Gastrocnemius medialis (tissue), 4 donors: ENCODE results near the gene RPS27L. TPM values are rescaled to one million over a fixed set of nuclear protein-coding genes. Genes with fewer than 3 reads are reported as not detected.
A peak's percentile ranks its signal among the peaks of the same experiment; 100 is the strongest.

Experiments
- ATAC-seq, 2 donors: fragments of 150-250 bp; one replicate each; pipeline ENCODE4 v1.9.1; 2016
- DNase-seq, 2 donors: peaks; one replicate each; pipeline ENCODE4 v3.0.0-alpha.2; 2019
- H3K27ac ChIP-seq, 4 donors: fragments of 200-600 bp; sonication (generic); 1 replicate in 1 of 4; 2 replicates in 3 of 4; pipeline ENCODE4 v1.5.1; 2016 to 2018; ENCODE audit warnings: mild to moderate bottlenecking in 2 of 4, moderate library complexity in 1 of 4
- H3K27me3 ChIP-seq, 3 donors: fragments of 200-600 bp; sonication (generic) in 2 of 3; 1 replicate in 1 of 3; 2 replicates in 2 of 3; pipeline versions ENCODE4 v1.5.1 to v1.6.0; 2016 to 2019; ENCODE audit warnings: mild to moderate bottlenecking in 1 of 3, moderate library complexity in 1 of 3
- H3K36me3 ChIP-seq, 2 donors: fragments of 200-600 bp; sonication (generic) in 1 of 2; one replicate each; pipeline ENCODE4 v1.5.1; 2017 to 2018
- H3K4me1 ChIP-seq, 2 donors: fragments of 200-600 bp; sonication (generic) in 1 of 2; one replicate each; pipeline ENCODE4 v1.5.1; 2016 to 2017; ENCODE audit warnings: mild to moderate bottlenecking in 2 of 2
- H3K4me3 ChIP-seq, 4 donors: fragments of 200-600 bp; sonication (generic) in 3 of 4; 1 replicate in 1 of 4; 2 replicates in 3 of 4; pipeline ENCODE4 v1.5.1; 2016 to 2019; ENCODE audit warnings: mild to moderate bottlenecking in 2 of 4
- H3K9me3 ChIP-seq, 3 donors: fragments of 200-600 bp; sonication (generic) in 2 of 3; 1 replicate in 1 of 3; 2 replicates in 2 of 3; pipeline ENCODE4 v1.5.1; 2016 to 2019
- POLR2A ChIP-seq, 2 donors: fragments of 450-650 bp; IDR thresholded peaks; one replicate each; pipeline ENCODE4 v1.6.1; 2017; ENCODE audit warnings: antibody characterized with exemption in 2 of 2, mild to moderate bottlenecking in 2 of 2, moderate library complexity in 2 of 2
- in situ Hi-C, 4 donors: fragments of 200-750 bp; cut with MboI; loops; one replicate each; pipeline versions ENCODE4 v1.15.0 to v1.8.0; 2017; ENCODE audit warnings: low sequenced_read_pairs in 4 of 4
- intact Hi-C: fragments of 100-400 bp; cut with DNase I; formaldehyde crosslinking; loops from one replicate; pipeline ENCODE4 v1.15.1; 2023; ENCODE audit warnings: low total_unique reads
- total RNA-seq, 4 donors: library from RNA; depleted of rRNA; stranded (reverse); fragments of >200 nt; gene quantifications; one replicate each; pipeline versions ENCODE4 v1.1.0 to v1.2.3, GENCODE V29; 2016
- TF ChIP-seq, protein P1 (sequence below), 5 experiments: fragments of 450-650 bp in 3 of 5; fragments of 200-600 bp in 2 of 5; sonication (generic) in 2 of 5; IDR thresholded peaks in 4 of 5; conservative IDR thresholded peaks in 1 of 5; 1 replicate in 4 of 5; 2 replicates in 1 of 5; pipeline ENCODE4 v1.5.1; 2016 to 2019; ENCODE audit warnings: antibody characterized with exemption in 5 of 5, mild to moderate bottlenecking in 3 of 5, moderate library complexity in 3 of 5

The RPS27L gene
- total RNA-seq, 4 donors from 2014 or later = 53.0 to 145 (median 78.0) TPM

DNA sequence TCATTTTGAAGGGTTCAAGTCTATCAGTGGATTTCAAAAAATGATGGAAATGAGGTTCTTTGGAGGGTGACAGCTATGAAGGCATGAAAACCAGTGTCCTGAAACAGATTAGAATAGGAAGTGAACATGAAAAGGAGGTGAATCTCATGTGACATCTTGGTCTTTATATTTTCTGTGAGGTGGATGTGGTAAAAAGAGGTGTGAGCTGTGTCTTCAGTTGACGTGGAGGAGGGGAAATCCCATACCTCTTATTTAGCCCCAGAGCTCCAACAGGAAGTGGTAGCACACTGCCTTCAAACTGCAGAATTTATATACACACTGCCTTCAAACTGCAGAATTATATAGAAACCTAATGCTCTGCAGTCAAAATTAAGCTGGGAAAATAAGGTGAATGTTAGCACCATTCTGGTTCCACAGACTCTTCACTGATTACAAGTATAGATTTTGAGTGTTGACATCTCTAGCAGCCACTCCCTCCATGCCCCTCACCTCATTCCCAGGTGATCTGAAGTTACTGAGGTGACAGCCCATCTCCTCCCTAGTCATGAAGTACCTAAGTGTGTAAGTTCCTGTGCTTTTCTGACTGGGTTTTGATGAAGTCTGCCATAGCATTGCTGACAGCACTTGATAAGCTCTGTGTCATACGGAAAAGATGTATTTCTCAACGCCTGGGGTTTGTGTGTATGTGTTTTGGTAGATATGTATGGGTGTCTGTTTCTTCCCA, 34.8 kb upstream of the RPS27L start:
- no peak for TF ChIP-seq POLR2A (IDR thresholded peaks at IDR 0.05)
- TF ChIP-seq, protein P1, sequence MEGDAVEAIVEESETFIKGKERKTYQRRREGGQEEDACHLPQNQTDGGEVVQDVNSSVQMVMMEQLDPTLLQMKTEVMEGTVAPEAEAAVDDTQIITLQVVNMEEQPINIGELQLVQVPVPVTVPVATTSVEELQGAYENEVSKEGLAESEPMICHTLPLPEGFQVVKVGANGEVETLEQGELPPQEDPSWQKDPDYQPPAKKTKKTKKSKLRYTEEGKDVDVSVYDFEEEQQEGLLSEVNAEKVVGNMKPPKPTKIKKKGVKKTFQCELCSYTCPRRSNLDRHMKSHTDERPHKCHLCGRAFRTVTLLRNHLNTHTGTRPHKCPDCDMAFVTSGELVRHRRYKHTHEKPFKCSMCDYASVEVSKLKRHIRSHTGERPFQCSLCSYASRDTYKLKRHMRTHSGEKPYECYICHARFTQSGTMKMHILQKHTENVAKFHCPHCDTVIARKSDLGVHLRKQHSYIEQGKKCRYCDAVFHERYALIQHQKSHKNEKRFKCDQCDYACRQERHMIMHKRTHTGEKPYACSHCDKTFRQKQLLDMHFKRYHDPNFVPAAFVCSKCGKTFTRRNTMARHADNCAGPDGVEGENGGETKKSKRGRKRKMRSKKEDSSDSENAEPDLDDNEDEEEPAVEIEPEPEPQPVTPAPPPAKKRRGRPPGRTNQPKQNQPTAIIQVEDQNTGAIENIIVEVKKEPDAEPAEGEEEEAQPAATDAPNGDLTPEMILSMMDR (IDR thresholded peaks at IDR 0.05 in 4 of 5, conservative IDR thresholded peaks at IDR 0.05 in 1 of 5) = no peak
- in situ Hi-C loops = loop anchor here in 1 of 4 donors (5.0 kb wide), 1 partner anchor 40 kb away; no protein-coding TSS in a partner anchor
- intact Hi-C loops = loop anchor here (5.0 kb wide), 1 partner anchor 50 kb away; no protein-coding TSS in a partner anchor
- ATAC-seq = no peak
- Histone ChIP-seq H3K4me3 (no peak overlapping the region), H3K4me1 (peaks cover 7 to 40% of the 10 kb centered on the region in 2 donors), H3K27me3 (no peaks in the 10 kb centered on the region), H3K36me3 (no peaks in the 10 kb centered on the region), H3K9me3 (no peaks in the 10 kb centered on the region), H3K27ac (no peak overlapping the region)
- no peak for DNase-seq

DNA sequence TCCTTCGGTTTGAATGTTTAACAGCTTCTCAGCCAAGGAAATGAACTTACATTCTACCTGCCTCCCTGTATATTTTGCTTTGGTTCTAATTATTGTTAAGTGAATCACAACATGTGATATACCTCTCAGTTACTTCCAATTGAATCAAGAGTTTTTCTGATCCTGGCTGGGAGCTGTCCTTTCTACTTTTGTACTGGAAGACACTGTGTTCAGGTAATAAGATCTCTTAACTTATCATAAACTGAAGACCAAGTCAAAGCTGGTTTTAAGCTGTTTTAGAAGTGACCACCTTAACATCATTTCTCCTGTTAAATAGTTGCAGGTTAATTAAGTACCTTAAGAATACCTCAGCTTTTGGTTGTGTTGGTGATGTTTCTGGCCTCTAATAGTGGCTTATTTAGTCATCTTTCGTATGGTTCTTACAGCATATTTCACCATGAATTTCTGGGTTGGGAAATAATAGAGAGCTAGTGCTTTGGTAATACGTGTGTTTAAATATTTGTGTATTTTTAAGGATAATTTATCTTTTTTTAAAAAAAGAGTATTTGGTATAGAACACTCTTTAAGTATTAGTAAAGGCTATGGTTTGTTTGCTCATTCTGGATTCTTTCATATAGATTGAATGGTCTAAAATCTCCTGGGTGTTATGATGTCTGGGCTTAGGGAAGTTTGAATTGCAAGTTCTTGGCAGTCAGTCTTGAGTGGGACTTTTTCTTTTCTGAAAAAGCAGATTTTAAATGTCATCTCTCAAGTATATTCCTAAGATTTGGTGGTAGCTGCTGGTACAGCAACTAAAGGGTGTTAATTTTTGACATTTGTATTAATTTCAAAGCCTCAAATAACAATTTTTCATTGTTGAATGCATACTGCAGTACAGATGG, 33.7 kb upstream of the RPS27L start:
- H3K4me1 ChIP-seq = peaks cover 7 to 40% of the 10 kb centered on the region in 2 donors

DNA sequence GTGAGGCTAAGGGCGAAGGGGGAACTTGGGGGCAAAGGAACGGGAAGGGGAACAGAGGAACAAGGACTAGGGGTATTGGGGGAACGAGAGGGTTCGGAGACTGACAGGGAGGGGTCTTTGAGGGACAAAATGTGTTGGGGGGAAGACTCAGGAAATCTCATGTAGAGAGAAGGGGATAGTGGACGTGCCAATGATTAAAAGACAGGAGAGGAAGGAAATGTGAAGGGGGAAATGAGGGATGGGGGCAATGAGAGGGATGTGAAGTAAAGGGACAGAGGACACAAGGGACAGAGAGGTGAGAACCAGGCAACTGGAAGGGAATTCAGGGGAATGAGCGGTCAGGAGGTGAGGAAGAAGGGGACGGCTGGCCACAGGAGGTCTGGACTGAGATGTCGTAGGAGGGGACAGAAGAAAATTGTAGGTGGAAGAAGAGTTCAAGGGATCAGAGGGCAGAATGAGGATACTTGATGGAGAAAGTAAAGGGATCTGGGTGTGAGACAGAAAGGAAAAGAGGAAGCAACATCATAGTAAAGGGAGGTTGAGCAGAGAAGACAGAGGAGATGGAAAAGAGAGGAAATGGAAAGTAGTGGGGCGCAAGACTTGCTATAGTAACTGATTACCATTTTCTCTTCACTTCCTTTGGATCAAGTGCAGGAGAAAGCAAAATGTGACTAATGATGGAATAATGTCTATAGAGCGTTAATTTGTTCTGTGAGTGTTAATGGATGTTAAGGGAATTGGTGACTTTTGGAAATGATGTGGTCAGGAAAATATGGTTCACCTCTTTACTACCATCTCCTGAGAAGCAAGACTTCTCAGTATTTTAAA, 32.9 kb upstream of the RPS27L start:
- TF ChIP-seq, protein P1 (IDR thresholded peaks at IDR 0.05 in 4 of 5, conservative IDR thresholded peaks at IDR 0.05 in 1 of 5) = no peak
- TF ChIP-seq POLR2A (IDR thresholded peaks at IDR 0.05) = no peak
- Histone ChIP-seq H3K36me3 (no peaks in the 10 kb centered on the region), H3K9me3 (no peaks in the 10 kb centered on the region), H3K4me1 (peaks cover 7 to 36% of the 10 kb centered on the region in 2 donors), H3K27me3 (no peaks in the 10 kb centered on the region), H3K27ac (peak overlapping the region; percentile 76 to 95 (median 84)), H3K4me3 (peak overlapping the region; percentile 68 to 99 (median 83))
- ATAC-seq = peak in 1 of 2 donors; percentile 4
- intact Hi-C loops (loop anchor here (1.0 to 5.0 kb wide), 6 partner anchors 17 to 141 kb away; partner anchors contain the start of genes APH1B and RPS27L), in situ Hi-C loops (loop anchor here in 1 of 4 donors (5.0 kb wide), 1 partner anchor 42 kb away; no protein-coding TSS in a partner anchor)
- DNase-seq = no peak

More for the DNA sequence above, 33.7 kb upstream of the RPS27L start:
- Histone ChIP-seq H3K4me3 (peak overlapping the region; percentile 68 to 99 (median 83)), H3K36me3 (no peaks in the 10 kb centered on the region), H3K9me3 (no peaks in the 10 kb centered on the region), H3K27me3 (no peaks in the 10 kb centered on the region), H3K27ac (peak overlapping the region in 3 of 4 donors; percentile 76 to 95 (median 86))
- in situ Hi-C loops = loop anchor here in 1 of 4 donors (5.0 kb wide), 1 partner anchor 41 kb away; no protein-coding TSS in a partner anchor
- DNase-seq (no peak), ATAC-seq (no peak)
- TF ChIP-seq, protein P1 (IDR thresholded peaks at IDR 0.05 in 4 of 5, conservative IDR thresholded peaks at IDR 0.05 in 1 of 5) = no peak
- TF ChIP-seq POLR2A (IDR thresholded peaks at IDR 0.05) = no peak
- intact Hi-C loops = loop anchor here (5.0 kb wide), 1 partner anchor 51 kb away; no protein-coding TSS in a partner anchor
